Esophagus squamous epithelium (tissue), 5 donors: ENCODE measurements around the gene IP6K1. TPM values are rescaled to one million over a fixed set of nuclear protein-coding genes. Genes with fewer than 3 reads are reported as not detected.

ENCODE experiments used
- DNase-seq: peaks from one replicate; lab custom pipeline; 2025; lab: John Stamatoyannopoulos, UW
- H3K27ac ChIP-seq, 4 donors: fragments of 200-600 bp; sonication (generic); one replicate each; pipeline ENCODE4 v1.5.1; 2016 to 2019; ENCODE audit warnings: mild to moderate bottlenecking in 1 of 4
- H3K27me3 ChIP-seq, 4 donors: fragments of 200-600 bp; sonication (generic); 1 replicate in 3 of 4; 2 replicates in 1 of 4; pipeline versions ENCODE4 v1.5.1 to v1.6.0; 2017 to 2021; ENCODE audit warnings: antibody characterized with exemption in 1 of 4
- H3K36me3 ChIP-seq, 3 donors: fragments of 200-600 bp; sonication (generic); one replicate each; pipeline ENCODE4 v1.5.1; 2016 to 2019
- H3K4me1 ChIP-seq, 3 donors: fragments of 200-600 bp; sonication (generic); one replicate each; pipeline ENCODE4 v1.5.1; 2017 to 2019
- H3K4me3 ChIP-seq, 4 donors: fragments of 200-600 bp; sonication (generic); 1 replicate in 3 of 4; 2 replicates in 1 of 4; pipeline ENCODE4 v1.5.1; 2016 to 2019; ENCODE audit warnings: mild to moderate bottlenecking in 2 of 4, moderate library complexity in 1 of 4
- H3K9me3 ChIP-seq, 3 donors: fragments of 200-600 bp; sonication (generic); one replicate each; pipeline ENCODE4 v1.5.1; 2016 to 2019
- POLR2A ChIP-seq, 4 donors: fragments of 450-650 bp; IDR thresholded peaks; one replicate each; pipeline ENCODE4 v1.6.1; 2017; ENCODE audit warnings: antibody characterized with exemption in 4 of 4, mild to moderate bottlenecking in 4 of 4, moderate library complexity in 3 of 4
- WGBS, 2 donors: methylation state at CpG; one replicate each; pipeline ENCODE4 v1.1.5; 2018; 5-methylcytosine and 5-hydroxymethylcytosine counted together
- intact Hi-C: fragments of 100-400 bp; cut with DNase I; formaldehyde crosslinking; loops from one replicate; pipeline ENCODE4 v1.15.0; 2022
- total RNA-seq, 4 donors: library from RNA; depleted of rRNA; stranded (reverse); fragments of >200 nt; gene quantifications; one replicate each; pipeline ENCODE4 v1.1.0, GENCODE V29; 2016
- TF ChIP-seq, protein P1 (sequence below), 6 experiments: fragments of 450-650 bp in 4 of 6; fragments of 200-600 bp in 2 of 6; sonication (generic) in 2 of 6; IDR thresholded peaks; one replicate each; pipeline ENCODE4 v1.5.1; 2016 to 2019; ENCODE audit warnings: antibody characterized with exemption in 6 of 6, mild to moderate bottlenecking in 4 of 6, moderate library complexity in 4 of 6
- donor health status: DM: yes; HTN: yes; CAD: no.

The IP6K1 gene
- total RNA-seq, 4 donors from 2014 or later: 23.0 to 35.1 (median 28.1) TPM

DNA sequence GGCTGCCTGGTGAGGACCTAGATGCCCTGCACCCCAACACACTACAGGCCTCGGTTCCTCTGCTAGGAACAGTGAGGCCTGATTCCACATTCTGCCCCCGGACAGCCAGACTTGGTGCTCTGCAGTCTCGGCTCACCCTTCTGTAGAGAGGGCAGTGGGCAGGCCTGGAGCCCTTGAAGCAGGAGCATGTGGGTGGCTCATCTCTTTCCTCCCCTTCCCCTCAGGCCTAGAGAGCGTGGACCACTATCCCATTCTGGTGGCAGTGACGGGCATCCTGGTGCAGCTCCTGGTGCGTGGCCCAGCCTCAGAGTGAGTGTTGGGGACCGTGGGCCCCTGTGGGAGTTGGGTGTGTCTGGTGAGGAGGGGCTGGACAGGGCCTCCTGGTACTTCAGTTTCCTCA lies 70.2 kb downstream of the IP6K1 start:
- 100% methylated on average over 1 of the region's 7 CpGs; no CpG with 5 or more reads in 1 of the 2 donors for WGBS, 2 donors
- Histone ChIP-seq H3K36me3 (peaks cover 0 to 65% (median 9%) of the 10 kb centered on the region in 3 donors), H3K27ac (no peak overlapping the region), H3K9me3 (no peaks in the 10 kb centered on the region), H3K4me1 (peaks cover 15 to 39% (median 18%) of the 10 kb centered on the region in 3 donors), H3K27me3 (no peaks in the 10 kb centered on the region), H3K4me3 (no peak overlapping the region)
- TF ChIP-seq, protein P1, sequence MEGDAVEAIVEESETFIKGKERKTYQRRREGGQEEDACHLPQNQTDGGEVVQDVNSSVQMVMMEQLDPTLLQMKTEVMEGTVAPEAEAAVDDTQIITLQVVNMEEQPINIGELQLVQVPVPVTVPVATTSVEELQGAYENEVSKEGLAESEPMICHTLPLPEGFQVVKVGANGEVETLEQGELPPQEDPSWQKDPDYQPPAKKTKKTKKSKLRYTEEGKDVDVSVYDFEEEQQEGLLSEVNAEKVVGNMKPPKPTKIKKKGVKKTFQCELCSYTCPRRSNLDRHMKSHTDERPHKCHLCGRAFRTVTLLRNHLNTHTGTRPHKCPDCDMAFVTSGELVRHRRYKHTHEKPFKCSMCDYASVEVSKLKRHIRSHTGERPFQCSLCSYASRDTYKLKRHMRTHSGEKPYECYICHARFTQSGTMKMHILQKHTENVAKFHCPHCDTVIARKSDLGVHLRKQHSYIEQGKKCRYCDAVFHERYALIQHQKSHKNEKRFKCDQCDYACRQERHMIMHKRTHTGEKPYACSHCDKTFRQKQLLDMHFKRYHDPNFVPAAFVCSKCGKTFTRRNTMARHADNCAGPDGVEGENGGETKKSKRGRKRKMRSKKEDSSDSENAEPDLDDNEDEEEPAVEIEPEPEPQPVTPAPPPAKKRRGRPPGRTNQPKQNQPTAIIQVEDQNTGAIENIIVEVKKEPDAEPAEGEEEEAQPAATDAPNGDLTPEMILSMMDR (IDR thresholded peaks at IDR 0.05): no peak
- TF ChIP-seq POLR2A (IDR thresholded peaks at IDR 0.05): no peak
- DNase-seq: no peak
- intact Hi-C loops: no loop called here

DNA sequence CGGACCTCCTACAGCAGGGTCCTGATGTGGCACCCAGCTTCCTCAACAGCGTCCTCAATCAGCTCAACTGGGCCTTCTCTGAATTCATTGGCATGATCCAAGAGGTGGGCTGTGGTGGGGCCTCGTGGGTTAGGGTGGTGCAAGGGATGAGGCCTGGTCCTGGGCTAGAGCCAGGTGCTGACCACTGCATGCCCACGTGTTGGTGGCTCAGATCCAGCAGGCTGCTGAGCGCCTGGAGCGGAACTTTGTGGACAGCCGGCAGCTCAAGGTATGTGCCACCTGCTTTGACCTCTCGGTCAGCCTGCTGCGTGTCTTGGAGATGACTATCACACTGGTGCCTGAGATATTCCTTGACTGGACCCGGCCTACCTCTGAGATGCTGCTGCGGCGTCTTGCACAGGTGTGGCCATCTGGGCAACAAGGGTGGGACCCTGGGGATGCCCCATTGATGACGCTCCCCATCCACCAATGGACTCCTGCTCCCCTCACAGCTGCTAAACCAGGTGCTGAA lies 70.7 kb downstream of the IP6K1 start:
- DNase-seq: no peak
- H3K4me1 ChIP-seq: peaks cover 15 to 34% (median 18%) of the 10 kb centered on the region in 3 donors
- H3K36me3 ChIP-seq: peaks cover 0 to 63% (median 9%) of the 10 kb centered on the region in 3 donors
- WGBS, 2 donors: 100% methylated on average over 5 to 8 of the region's 13 CpGs
- no peaks in the 10 kb centered on the region for H3K27me3 ChIP-seq
- intact Hi-C loops: no loop called here
- H3K27ac ChIP-seq: no peak overlapping the region
- no peaks in the 10 kb centered on the region for H3K9me3 ChIP-seq
- no peak overlapping the region for H3K4me3 ChIP-seq
- TF ChIP-seq POLR2A (IDR thresholded peaks at IDR 0.05): no peak
- TF ChIP-seq, protein P1 (IDR thresholded peaks at IDR 0.05): no peak

DNA sequence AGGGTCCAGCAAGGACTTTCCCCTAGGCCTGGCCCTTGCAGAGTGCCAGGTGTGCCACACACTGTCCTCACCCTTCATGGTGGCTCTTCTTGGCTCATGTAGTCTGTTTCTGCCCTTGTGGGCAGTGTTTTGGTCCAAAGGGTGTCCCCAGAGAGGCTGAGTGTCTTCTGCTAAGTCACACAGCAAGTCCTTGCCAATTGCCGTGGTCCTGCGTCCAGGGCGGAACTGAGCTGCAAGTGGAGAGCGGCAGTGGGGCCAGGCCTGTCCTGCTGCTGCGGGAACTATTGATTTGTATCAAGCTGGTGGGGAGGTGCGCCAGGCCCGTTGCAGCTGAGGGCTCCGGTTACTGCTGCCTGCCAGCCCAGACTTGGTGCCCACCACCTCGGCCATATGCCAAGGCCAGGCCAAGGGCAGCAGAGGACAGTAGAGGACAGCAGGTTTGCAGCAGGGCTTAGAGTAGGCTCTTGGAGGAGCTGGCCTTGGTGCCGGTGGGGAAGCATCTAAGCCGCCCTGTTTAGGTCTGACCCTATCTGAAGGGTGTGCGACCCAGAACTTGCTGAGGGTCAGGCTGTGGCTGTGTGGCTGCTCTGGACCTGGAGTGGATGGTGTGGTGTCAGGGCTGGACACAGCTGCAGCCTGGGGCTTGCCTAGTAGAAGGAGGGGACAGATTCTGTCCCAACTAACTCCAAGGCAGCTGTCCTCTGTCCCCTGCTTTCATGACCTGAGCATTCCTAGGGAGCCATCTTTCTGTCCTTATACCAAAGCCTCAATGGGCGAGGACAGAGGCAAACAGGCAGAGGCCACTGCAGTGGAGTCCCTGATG lies 71.4 kb downstream of the IP6K1 start:
- intact Hi-C loops: no loop called here
- 95% methylated on average over 3 of the region's 13 CpGs; no CpG with 5 or more reads in 1 of the 2 donors for WGBS, 2 donors
- H3K9me3 ChIP-seq: no peaks in the 10 kb centered on the region
- no peak overlapping the region for H3K27ac ChIP-seq
- no peak for TF ChIP-seq POLR2A (IDR thresholded peaks at IDR 0.05)
- TF ChIP-seq, protein P1 (IDR thresholded peaks at IDR 0.05): no peak
- H3K4me3 ChIP-seq: no peak overlapping the region
- H3K4me1 ChIP-seq: peaks cover 14 to 26% (median 17%) of the 10 kb centered on the region in 3 donors
- no peak for DNase-seq
- peaks cover 0 to 59% (median 9%) of the 10 kb centered on the region in 3 donors for H3K36me3 ChIP-seq
- H3K27me3 ChIP-seq: no peaks in the 10 kb centered on the region

DNA sequence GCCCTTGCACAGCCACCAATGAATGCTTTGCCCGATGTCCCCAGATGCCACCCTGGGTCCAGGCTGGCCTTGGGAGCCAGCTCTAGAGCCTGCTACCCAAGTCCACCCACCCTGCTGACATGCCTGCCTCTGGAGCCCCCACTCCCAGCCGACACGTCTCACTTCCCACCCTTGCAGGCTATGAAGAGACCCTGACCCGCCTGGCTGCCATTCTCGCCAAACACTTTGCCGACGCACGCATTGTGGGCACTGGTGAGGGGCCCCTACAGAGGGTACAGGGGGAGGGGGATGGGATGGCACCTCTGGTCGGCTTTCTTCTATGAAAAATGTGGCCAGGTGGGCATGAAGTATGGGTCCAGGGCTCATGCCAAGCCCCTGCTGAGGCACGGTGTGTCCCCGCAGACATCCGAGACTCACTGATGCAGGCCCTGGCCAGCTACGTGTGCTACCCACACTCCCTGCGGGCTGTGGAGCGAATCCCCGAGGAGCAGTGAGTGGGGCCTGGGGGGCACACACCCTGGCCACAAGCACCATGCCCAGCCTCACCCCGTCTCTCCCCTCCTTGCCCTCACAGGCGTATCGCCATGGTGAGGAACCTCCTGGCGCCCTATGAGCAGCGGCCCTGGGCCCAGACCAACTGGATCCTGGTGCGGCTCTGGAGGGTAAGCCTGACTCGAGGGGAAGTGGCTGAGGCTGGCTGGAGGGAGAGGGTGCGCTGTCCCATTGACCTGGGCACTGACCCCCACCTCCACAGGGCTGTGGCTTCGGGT lies 72.8 kb downstream of the IP6K1 start:
- Histone ChIP-seq H3K9me3 (no peaks in the 10 kb centered on the region), H3K4me1 (peaks cover 3 to 12% (median 4%) of the 10 kb centered on the region in 3 donors), H3K36me3 (peaks cover 0 to 59% (median 9%) of the 10 kb centered on the region in 3 donors), H3K4me3 (no peak overlapping the region), H3K27ac (no peak overlapping the region), H3K27me3 (no peaks in the 10 kb centered on the region)
- DNase-seq: no peak
- intact Hi-C loops: no loop called here
- TF ChIP-seq, protein P1 (IDR thresholded peaks at IDR 0.05): no peak
- no peak for TF ChIP-seq POLR2A (IDR thresholded peaks at IDR 0.05)
- WGBS, 2 donors: 100% methylated on average over 3 of the region's 25 CpGs; no CpG with 5 or more reads in 1 of the 2 donors
